HG03432 (cell line): Measurements from ENCODE around the gene MED15.

Experiments
- ATAC-seq: cut with Tn5 transposase; IDR thresholded peaks from one replicate; pipeline ENCODE4 v1.9.1; 2021; ENCODE audit warnings: mild to moderate bottlenecking, moderate library complexity; ENCODE audit not compliant: unreplicated experiment

Gene MED15

DNA sequence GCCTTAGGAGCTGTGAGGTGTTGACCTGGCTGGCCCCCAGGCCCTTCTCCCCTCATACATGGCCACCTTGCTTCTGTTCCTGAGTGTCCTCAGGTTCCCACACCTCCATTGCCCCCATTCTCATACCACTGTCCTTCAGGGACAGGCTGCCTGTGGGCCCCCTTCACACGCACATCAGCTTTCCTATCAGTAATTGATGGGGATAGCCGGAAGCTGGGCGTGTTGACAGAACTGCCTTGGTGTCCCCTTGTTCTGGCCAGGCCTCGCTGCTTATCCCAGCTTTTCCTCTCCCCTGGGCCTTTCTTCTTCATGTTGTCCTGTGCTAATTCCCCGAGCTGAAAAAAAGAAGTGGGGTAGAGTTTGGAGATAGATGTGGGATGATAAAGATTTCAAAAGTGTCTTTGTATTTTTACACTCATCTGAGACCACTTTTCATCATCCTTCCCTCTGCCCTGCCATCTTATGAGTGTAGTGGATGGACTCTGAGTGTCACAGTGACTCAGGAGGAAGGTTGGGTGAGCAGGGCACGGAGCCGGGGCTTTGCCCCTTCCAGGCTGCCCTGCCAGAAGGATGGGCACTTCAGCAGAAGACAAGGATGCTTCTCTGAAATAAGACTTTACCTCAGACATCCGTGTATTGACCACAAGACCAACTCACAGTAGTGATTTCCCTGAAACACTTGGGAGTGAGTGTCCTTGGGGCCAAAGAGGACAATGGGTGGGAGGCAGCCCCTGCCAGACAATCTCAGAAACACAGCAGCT is 42.8 kb downstream of the MED15 start:
- no peak for ATAC-seq

DNA sequence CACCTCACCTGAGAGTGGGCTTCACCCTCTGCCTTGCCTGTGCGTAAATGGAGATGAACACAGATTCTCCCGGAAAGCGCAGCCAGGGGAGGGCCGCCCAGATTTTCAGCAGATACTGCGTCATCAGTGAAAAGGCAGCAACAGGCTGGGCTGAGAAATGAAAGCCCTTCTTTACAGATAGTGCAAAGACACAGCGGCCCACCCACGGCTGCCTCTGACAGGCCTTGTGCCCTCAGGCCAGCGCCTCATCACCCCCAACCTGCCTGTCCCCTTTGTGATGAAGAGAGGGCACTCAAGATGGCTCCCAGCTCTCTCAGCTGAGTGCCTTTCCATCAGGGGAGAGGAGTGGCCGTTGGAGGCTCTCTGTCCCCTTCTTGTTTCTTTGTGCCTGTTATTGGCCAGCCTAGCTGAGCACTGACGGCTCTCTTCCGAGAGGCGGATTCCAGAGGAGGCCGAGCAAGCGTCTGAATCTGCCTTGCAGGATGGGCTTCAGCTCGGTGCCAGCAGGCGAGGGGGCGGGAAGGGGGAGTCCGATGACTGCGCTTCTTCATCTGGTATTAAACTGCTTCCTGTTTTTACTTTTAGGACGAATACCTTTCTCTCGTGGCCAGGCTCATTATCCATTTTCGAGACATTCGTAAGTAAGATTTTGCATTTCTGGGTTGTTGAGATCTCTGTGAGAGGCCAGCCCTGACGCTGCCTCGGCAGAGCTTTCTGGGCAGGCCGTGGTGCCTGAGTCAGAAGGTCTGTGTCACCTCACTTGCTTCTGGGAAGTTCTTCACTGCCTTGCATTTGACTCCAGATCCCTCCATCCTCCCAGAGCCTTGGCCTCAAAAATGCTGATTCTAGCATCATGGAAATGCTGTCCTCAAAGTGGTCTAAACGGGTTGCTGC is 43.7 kb downstream of the MED15 start:
- ATAC-seq = no peak

DNA sequence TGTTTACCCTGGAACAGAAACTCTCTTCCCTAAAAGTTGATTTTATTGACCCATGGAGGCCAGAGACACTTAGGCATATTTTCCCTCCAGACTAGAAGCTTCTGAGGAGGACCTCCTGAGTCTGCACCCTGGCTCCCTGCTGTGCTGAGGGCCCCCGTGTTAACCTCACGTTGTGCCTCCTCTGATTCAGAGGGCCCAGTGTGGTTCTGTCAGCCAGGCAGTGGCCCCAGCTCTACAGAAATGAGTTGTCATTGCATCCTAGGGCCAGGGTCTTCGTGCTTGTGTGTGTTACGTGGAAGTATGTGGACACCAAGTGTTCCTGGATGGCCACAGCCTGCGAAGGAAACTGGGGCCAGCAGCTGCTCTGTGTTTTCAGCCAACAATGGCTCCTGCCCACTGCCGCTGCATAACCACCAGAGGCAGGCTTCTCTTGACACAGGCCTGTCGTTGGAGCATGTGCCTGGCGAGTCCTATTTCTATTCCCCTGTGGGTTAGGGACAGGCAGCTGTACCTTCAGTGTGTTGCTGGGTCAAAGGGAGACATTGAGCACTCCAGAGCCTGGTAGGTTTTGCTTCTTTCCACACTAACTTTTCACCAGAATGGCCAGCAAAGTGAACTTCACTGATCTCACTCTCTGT is 44.5 kb downstream of the MED15 start:
- ATAC-seq = no peak

GRCh38 chr22:20552443-20553401 is 45.3 kb downstream of the MED15 start:
- ATAC-seq = no peak

DNA sequence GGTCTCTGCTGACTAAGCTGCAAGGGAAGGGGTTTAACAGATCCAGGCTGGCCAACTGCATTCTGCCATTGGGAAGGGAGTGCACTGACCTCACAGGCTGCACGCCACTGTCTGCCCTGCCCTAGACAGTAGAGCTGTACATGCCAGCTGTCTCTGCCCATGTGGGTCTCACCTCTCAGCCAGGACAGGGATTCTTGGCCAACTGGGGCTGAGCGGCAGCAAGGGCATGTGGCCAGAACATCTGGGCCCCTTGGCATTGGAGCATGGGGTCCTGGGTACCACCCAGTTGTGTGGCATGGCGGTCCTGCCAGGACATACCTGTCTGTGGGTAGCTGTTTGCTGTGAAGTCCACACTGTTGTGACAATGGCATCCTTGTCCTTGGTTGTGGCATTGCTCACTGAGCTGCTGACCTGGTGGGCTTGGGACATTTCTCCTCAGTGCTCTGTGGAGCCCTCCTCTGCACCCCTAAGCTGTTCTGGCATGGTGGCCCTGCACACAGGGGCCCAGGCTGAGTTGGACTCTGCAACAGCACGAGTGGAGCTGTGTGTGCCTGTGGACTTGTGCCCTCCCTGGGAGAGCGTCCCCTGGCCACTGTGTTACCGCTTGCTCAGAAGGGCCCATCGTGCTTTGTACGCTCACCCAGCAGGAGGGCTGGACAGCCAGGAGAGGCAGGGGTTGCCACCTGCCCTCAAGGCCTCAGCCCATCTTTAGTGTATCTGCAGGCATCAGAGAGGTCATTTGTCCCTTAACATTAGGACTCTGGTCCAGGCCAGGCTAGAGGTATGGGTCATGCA is 46.7 kb downstream of the MED15 start:
- ATAC-seq = no peak

DNA sequence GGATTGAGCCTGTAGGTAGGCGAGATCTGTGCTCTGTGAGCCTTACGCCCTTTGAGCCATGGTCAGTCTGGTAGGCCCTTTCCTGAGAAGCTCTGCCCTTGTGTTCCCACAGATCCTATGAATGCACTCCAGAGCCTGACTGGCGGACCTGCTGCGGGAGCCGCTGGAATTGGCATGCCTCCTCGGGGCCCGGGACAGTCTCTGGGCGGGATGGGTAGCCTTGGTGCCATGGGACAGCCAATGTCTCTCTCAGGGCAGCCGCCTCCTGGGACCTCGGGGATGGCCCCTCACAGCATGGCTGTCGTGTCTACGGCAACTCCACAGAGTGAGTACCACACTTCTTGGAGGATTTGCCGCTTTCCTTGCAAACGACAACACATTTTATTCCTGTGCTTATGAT is 47.4 kb downstream of the MED15 start:
- ATAC-seq = no peak

GRCh38 chr22:20558534-20558933 is 51.1 kb downstream of the MED15 start:
- no peak for ATAC-seq

- no peak for ATAC-seq
These were observed 51.9 kb downstream of the MED15 start for GRCh38 chr22:20559174-20559760.

- no peak for ATAC-seq
These were observed 53.3 kb downstream of the MED15 start for GRCh38 chr22:20560716-20561115.

- no peak for ATAC-seq
These were observed 54.5 kb downstream of the MED15 start for GRCh38 chr22:20561882-20562281.

DNA sequence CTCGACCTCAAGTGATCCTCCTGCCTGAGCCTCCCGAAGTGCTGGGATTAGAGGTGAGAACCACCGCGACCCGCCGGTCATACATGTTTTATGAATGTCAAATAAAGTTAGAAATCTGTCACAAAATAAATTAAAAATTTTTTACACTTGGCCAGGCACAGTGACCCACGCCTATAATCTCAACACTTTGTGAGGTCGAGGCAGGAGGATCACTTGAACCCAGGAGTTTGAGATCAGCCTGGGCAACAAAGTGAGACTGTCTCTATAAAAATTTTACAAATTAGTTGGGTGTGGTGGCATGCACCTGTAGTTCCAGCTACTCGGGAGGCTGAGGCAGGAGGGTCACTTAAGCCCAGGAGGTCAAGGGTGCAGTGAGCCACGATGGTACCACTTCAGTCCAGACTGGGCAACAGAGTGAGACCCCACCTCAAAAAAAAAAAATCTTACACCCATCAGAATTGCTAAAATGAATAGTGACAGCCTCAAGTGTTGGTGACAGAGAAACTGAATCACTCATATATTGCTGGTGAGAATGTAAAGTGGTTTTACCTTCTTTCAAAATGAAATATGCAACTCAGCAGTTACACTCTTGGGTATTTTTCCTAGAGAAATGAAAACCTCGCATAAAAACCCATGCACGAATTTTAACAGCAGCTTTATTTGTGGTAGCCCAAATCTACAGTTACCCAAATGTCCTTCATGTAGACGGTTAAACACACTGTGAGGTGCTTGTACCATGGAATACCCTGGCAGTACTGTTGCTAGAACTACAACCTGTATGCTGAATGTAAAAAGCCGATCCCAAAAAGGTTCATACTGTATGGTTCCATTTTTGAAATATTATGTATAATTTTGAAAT is 55.4 kb downstream of the MED15 start:
- no peak for ATAC-seq

DNA sequence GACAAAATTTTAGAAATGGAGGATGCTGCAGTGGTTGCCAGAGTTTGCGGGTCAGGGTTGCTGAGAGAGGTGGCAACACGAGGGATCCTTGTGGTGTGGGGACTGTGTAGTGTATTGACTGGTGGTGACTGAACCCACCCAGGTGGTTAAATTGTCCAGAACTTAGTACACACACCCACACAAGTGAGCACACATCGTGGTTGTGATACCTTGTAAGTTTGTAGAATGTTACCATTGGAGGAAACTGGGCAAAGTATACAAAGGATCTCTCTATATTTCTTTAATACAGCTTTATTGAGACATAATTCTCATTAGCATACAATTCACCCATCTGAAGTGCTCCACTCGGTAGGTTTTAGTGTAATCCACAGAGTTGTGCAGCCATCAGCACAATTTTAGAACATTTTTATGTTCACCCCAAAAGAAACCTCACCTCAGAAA is 56.1 kb downstream of the MED15 start:
- no peak for ATAC-seq

DNA sequence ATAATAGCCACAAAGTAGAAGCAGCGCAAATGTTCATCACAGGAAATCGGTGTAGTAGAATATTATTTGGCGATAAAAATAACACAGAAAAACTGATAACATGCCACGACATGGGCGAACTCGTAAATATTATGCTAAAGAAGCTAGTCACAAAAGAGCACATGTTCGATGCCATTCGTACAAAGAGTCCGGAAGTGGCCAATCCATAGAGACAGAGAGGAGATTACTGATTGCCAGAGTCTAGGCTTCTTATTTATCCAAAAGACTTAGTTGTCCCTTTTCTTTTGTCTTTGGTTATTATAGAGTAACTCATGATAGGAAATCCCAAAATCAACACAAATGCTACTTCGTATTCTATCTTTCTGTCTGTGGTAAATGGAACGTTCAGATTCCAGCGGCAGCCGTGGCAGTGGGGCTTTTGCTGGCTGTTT is 56.5 kb downstream of the MED15 start:
- ATAC-seq = no peak

- ATAC-seq = no peak
These were observed 57.8 kb downstream of the MED15 start for GRCh38 chr22:20565079-20565734.

GRCh38 chr22:20565761-20566160 is 58.4 kb downstream of the MED15 start:
- no peak for ATAC-seq

- ATAC-seq = no peak
These were observed 59.2 kb downstream of the MED15 start for GRCh38 chr22:20566420-20567260.

GRCh38 chr22:20567371-20567847 is 60.0 kb downstream of the MED15 start:
- ATAC-seq = no peak
